HG02763 (cell line): ENCODE data around the gene THSD4.

Source experiments
- ATAC-seq: cut with Tn5 transposase; IDR thresholded peaks from one replicate; pipeline ENCODE4 v1.9.1; 2021; ENCODE audit warnings: mild to moderate bottlenecking, moderate library complexity; ENCODE audit not compliant: unreplicated experiment

Gene THSD4

GRCh38 chr15:71510763-71511162 lies 395.5 kb downstream of the THSD4 start:
- ATAC-seq = no peak

GRCh38 chr15:71511796-71512681 lies 396.8 kb downstream of the THSD4 start:
- no peak for ATAC-seq

GRCh38 chr15:71512682-71513006 lies 397.4 kb downstream of the THSD4 start:
- no peak for ATAC-seq

GRCh38 chr15:71515375-71516186 lies 400.3 kb downstream of the THSD4 start:
- no peak for ATAC-seq

- no peak for ATAC-seq
Observed at GRCh38 chr15:71517751-71518150, 402.5 kb downstream of the THSD4 start.

GRCh38 chr15:71518661-71519060 lies 403.4 kb downstream of the THSD4 start:
- ATAC-seq = no peak

- ATAC-seq = no peak
Observed at GRCh38 chr15:71526060-71526820, 411.0 kb downstream of the THSD4 start.

- ATAC-seq = no peak
Observed at GRCh38 chr15:71529361-71529760, 414.1 kb downstream of the THSD4 start.

GRCh38 chr15:71530116-71530515 lies 414.8 kb downstream of the THSD4 start:
- ATAC-seq = no peak

GRCh38 chr15:71532994-71533393 lies 417.7 kb downstream of the THSD4 start:
- no peak for ATAC-seq

- no peak for ATAC-seq
Observed at GRCh38 chr15:71538181-71538580, 422.9 kb downstream of the THSD4 start.

GRCh38 chr15:71541746-71542145 lies 426.5 kb downstream of the THSD4 start:
- no peak for ATAC-seq

- ATAC-seq = no peak
Observed at GRCh38 chr15:71542836-71543235, 427.6 kb downstream of the THSD4 start.

GRCh38 chr15:71543413-71543812 lies 428.1 kb downstream of the THSD4 start:
- ATAC-seq = no peak

GRCh38 chr15:71545223-71545760 lies 430.0 kb downstream of the THSD4 start:
- no peak for ATAC-seq

GRCh38 chr15:71545923-71546322 lies 430.7 kb downstream of the THSD4 start:
- ATAC-seq = no peak

GRCh38 chr15:71547011-71547410 lies 431.7 kb downstream of the THSD4 start:
- ATAC-seq = no peak

GRCh38 chr15:71548401-71548807 lies 433.1 kb downstream of the THSD4 start:
- ATAC-seq = no peak

- no peak for ATAC-seq
Observed at GRCh38 chr15:71549091-71549490, 433.8 kb downstream of the THSD4 start.

GRCh38 chr15:71549697-71550096 lies 434.4 kb downstream of the THSD4 start:
- ATAC-seq = no peak

GRCh38 chr15:71551566-71551965 lies 436.3 kb downstream of the THSD4 start:
- ATAC-seq = no peak
